Naive thymus-derived CD4-positive, alpha-beta T cell (primary cell): ENCODE data around the gene OR14I1. TPM values are rescaled to one million over a fixed set of nuclear protein-coding genes. Genes with fewer than 3 reads are reported as not detected.

ENCODE experiments used
- ATAC-seq: fragments of 150-1000 bp; cut with Tn5 transposase; 2 replicates; pipeline ENCODE4 v1.10.0; 2021; ENCODE audit warnings: mild to moderate bottlenecking, moderate library complexity
- CTCF ChIA-PET: fragments of 350-600 bp; sonication (Branson Sonifier 250); formaldehyde crosslinking; loops from one replicate; lab custom pipeline; 2021; ENCODE audit warnings: antibody characterized with exemption; lab: Charles Lee
- POLR2A ChIA-PET: fragments of 350-600 bp; sonication (Branson Sonifier 250); formaldehyde crosslinking; loops from one replicate; lab custom pipeline; 2021; ENCODE audit warnings: antibody characterized with exemption, inconsistent platforms; lab: Charles Lee
- DNase-seq, 9 donors: peaks; one replicate each; pipeline versions ENCODE4 v3.0.0 to v3.0.0-alpha.2; 2020 to 2022; ENCODE audit warnings: mixed read lengths in 1 of 9
- H3K27ac ChIP-seq: one replicate; pipeline ENCODE4 v1.7.0; 2013; ENCODE audit warnings: mild to moderate bottlenecking, low read depth, low read length, moderate library complexity
- H3K27me3 ChIP-seq, 2 donors: one replicate each; pipeline ENCODE4 v1.7.0; 2013; ENCODE audit warnings: low read length in 2 of 2, mild to moderate bottlenecking in 2 of 2, moderate library complexity in 2 of 2; ENCODE audit not compliant: control insufficient read depth in 2 of 2, insufficient read depth in 2 of 2
- H3K36me3 ChIP-seq, 3 experiments: 1 replicate in 2 of 3; 2 replicates in 1 of 3; pipeline ENCODE4 v1.7.0; 2013; ENCODE audit warnings: low read length in 3 of 3, mild to moderate bottlenecking in 3 of 3, moderate library complexity in 1 of 3; ENCODE audit not compliant: insufficient read depth in 3 of 3, control insufficient read depth in 2 of 3
- H3K4me1 ChIP-seq, 2 donors: one replicate each; pipeline ENCODE4 v1.7.0; 2013; ENCODE audit warnings: low read length in 2 of 2, mild to moderate bottlenecking in 2 of 2, moderate library complexity in 1 of 2; ENCODE audit not compliant: control insufficient read depth in 2 of 2, insufficient read depth in 2 of 2
- H3K4me3 ChIP-seq: 2 replicates; pipeline ENCODE4 v1.7.0; 2013; ENCODE audit warnings: mild to moderate bottlenecking, low read length
- H3K9me3 ChIP-seq, 3 experiments: 1 replicate in 2 of 3; 2 replicates in 1 of 3; pipeline ENCODE4 v1.7.0; 2013; ENCODE audit warnings: low read length in 3 of 3; ENCODE audit not compliant: control insufficient read depth in 2 of 3
- H3K27ac Mint-ChIP-seq, 9 donors: one replicate each; pipeline ENCODE4 v1.8.0; 2020 to 2022; ENCODE audit warnings: mixed read lengths in 9 of 9, mild to moderate bottlenecking in 8 of 9, moderate library complexity in 5 of 9, inconsistent platforms in 2 of 9
- H3K27me3 Mint-ChIP-seq, 5 donors: one replicate each; pipeline ENCODE4 v1.8.0; 2021 to 2022; ENCODE audit warnings: mixed read lengths in 5 of 5, mild to moderate bottlenecking in 1 of 5
- H3K36me3 Mint-ChIP-seq, 5 donors: one replicate each; pipeline ENCODE4 v1.8.0; 2020 to 2022; ENCODE audit warnings: mixed read lengths in 5 of 5, mild to moderate bottlenecking in 3 of 5, inconsistent platforms in 1 of 5
- H3K4me1 Mint-ChIP-seq, 7 donors: one replicate each; pipeline ENCODE4 v1.8.0; 2020 to 2022; ENCODE audit warnings: mixed read lengths in 7 of 7, mild to moderate bottlenecking in 3 of 7, inconsistent platforms in 1 of 7
- H3K4me3 Mint-ChIP-seq, 10 donors: one replicate each; pipeline ENCODE4 v1.8.0; 2020 to 2022; ENCODE audit warnings: mild to moderate bottlenecking in 10 of 10, mixed read lengths in 10 of 10, moderate library complexity in 6 of 10, inconsistent platforms in 2 of 10
- H3K9me3 Mint-ChIP-seq, 11 donors: one replicate each; pipeline ENCODE4 v1.8.0; 2020 to 2022; ENCODE audit warnings: mixed read lengths in 11 of 11, mild to moderate bottlenecking in 4 of 11, inconsistent platforms in 1 of 11, moderate library complexity in 1 of 11
- intact Hi-C, 2 donors: fragments of 100-400 bp; cut with micrococcal nuclease; formaldehyde crosslinking; loops; one replicate each; pipeline ENCODE4 v1.15.1; 2023
- polyA plus RNA-seq, 2 donors: library from polyadenylated mRNA; unstranded; fragments of 300-500 nt; fragmentation: Illumina TruSeq; gene quantifications; one replicate each; pipeline ENCODE4 v1.2.3, GENCODE V29; 2021
- total RNA-seq, 6 experiments: library from RNA in 5 of 6; stranded (reverse) in 5 of 6; gene quantifications; 1 replicate in 5 of 6; 2 replicates in 1 of 6; pipeline ENCODE4 v1.2.3 and lab custom pipeline; 2021 to 2026

OR14I1 gene
- total and polyA plus RNA-seq, 7 experiments from 2014 or later: not detected

DNA sequence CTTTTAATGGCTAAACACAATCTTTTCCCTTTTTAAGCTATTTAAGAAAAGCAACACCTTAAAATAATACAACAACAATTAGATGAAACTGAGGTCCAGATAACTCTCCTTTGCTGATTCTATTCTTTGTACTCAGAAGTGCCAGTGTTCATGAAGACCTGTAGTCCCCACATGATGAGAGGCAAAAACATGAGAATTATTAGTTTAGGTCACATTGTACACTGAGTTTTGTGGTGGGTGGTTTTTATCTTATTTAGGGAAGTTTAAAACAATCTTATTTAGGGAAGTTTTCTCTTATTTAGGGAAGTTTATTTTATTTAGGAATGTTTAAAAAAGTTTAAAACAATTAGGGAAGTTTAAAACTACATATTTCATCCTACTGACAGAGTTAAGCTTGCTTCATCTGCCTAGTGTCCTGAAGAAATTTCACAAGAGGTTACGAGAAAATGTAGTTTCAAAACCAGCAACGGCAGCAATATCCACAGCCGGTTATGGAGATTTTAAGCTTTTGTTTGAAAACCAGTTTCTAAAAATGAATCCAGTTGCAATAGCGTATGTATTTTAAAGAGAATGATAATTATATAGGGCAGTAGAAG, 7.8 kb upstream of the OR14I1 start:
- H3K27ac Mint-ChIP-seq: no peak overlapping the region
- Histone ChIP-seq H3K9me3 (peaks cover 0 to 6% (median 0%) of the 10 kb centered on the region in 3 experiments), H3K4me3 (no peak overlapping the region), H3K27ac (no peak overlapping the region), H3K27me3 (no peaks in the 10 kb centered on the region), H3K4me1 (no peaks in the 10 kb centered on the region), H3K36me3 (no peaks in the 10 kb centered on the region)
- H3K9me3 Mint-ChIP-seq: peaks cover 0 to 34% (median 14%) of the 10 kb centered on the region in 11 donors
- ATAC-seq (no peak), DNase-seq (no peak)
- H3K36me3 Mint-ChIP-seq: no peaks in the 10 kb centered on the region
- intact Hi-C loops: no loop called here
- CTCF ChIA-PET: no interaction called here
- no peak overlapping the region for H3K4me3 Mint-ChIP-seq
- H3K4me1 Mint-ChIP-seq: peaks cover 0 to 2% (median 0%) of the 10 kb centered on the region in 7 donors
- peaks cover 0 to 26% (median 15%) of the 10 kb centered on the region in 5 donors for H3K27me3 Mint-ChIP-seq
- POLR2A ChIA-PET: no interaction called here

DNA sequence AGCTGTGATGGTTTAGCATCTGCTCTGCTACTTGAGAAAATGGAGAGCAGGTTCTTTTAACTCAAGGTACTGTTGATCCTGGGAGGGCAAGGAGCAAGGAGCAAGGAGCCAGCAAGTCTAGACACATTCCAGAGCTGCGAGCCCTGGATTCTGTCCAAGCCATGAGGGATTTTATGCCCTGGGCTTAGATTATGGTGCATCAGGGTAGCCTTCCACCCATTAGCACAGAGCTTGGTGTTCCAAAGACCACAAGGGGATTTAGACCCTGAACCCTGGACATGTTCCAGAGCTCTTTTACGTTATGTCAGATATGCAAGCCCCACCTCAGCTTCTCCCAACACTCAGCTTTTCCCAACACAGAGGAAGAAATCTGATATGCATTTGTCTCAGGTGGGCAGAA, 2.0 kb upstream of the OR14I1 start:
- DNase-seq (no peak), ATAC-seq (no peak)
- Mint-ChIP-seq H3K36me3 (no peaks in the 10 kb centered on the region), H3K4me3 (no peak overlapping the region), H3K27ac (no peak overlapping the region), H3K27me3 (peaks cover 0 to 13% (median 7%) of the 10 kb centered on the region in 5 donors), H3K9me3 (no peaks in the 10 kb centered on the region), H3K4me1 (peaks cover 0 to 2% (median 0%) of the 10 kb centered on the region in 7 donors)
- ChIA-PET CTCF (no interaction called here), POLR2A (interaction anchor here (0.5 kb wide), 1 partner anchor 16 kb away, joined by 3 read pairs; no protein-coding TSS in a partner anchor)
- Histone ChIP-seq H3K27ac (no peak overlapping the region), H3K27me3 (no peaks in the 10 kb centered on the region), H3K4me3 (no peak overlapping the region), H3K36me3 (no peaks in the 10 kb centered on the region), H3K9me3 (no peaks in the 10 kb centered on the region), H3K4me1 (no peaks in the 10 kb centered on the region)
- intact Hi-C loops: no loop called here

DNA sequence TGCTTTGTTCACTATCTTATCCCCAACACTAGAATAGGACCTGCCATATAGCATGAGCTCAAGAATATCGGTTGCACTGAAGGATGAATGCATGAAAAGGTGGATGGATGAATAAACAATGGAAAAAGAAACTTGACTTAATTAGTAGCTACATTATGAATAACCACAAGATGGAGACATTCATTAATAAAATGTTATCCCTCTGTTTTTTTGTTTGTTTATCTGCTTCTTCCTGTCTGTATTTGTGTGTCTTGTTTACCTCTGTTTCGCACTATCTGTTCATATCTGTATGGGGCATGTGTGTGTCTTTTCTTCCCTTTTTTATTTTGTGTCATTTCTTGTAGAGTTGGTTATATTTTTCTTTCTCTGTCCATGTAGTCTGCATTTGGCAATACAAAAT, 1.1 kb upstream of the OR14I1 start:
- no peaks in the 10 kb centered on the region for H3K9me3 Mint-ChIP-seq
- no peaks in the 10 kb centered on the region for H3K9me3 ChIP-seq
- intact Hi-C loops: loop anchor here in 1 of 2 donors (1.0 kb wide), 1 partner anchor 104 kb away; no protein-coding TSS in a partner anchor

DNA sequence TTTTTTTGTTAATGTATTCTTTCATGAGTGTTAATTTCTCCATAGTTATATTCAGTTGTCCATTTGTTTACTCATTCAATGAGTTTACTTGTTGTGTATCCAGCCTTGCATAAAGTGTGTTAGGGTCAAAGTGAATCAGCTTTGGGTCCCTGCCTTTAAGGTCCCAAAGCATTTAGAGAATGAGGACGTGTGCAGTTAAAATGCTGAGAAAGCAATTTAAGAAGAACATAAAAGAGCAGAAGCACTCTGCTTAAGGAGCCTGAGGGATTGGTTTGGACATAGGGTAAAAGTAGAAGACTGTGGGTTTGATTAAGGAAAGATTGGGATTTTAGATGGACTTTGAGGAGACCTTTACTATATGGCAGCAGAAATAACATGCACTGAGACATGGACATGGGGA, 3.5 kb downstream of the OR14I1 start:
- DNase-seq (no peak), ATAC-seq (no peak)
- no peak overlapping the region for H3K4me3 Mint-ChIP-seq
- H3K36me3 Mint-ChIP-seq: no peaks in the 10 kb centered on the region
- POLR2A ChIA-PET: no interaction called here
- H3K27ac Mint-ChIP-seq: peak overlapping the region in 1 of 9 donors; percentile 16
- no peak overlapping the region for H3K27ac ChIP-seq
- H3K4me3 ChIP-seq: no peak overlapping the region
- peaks cover 0 to 15% (median 9%) of the 10 kb centered on the region in 5 donors for H3K27me3 Mint-ChIP-seq
- no peaks in the 10 kb centered on the region for H3K36me3 ChIP-seq
- H3K9me3 ChIP-seq: no peaks in the 10 kb centered on the region
- H3K9me3 Mint-ChIP-seq: no peaks in the 10 kb centered on the region
- intact Hi-C loops: no loop called here
- no peaks in the 10 kb centered on the region for H3K4me1 ChIP-seq
- no peaks in the 10 kb centered on the region for H3K27me3 ChIP-seq
- H3K4me1 Mint-ChIP-seq: no peaks in the 10 kb centered on the region
- CTCF ChIA-PET: no interaction called here

More for the DNA sequence above, 1.1 kb upstream of the OR14I1 start:
- no peak for DNase-seq
- Mint-ChIP-seq H3K27me3 (peaks cover 0 to 12% (median 5%) of the 10 kb centered on the region in 5 donors), H3K4me3 (no peak overlapping the region), H3K4me1 (peaks cover 0 to 2% (median 0%) of the 10 kb centered on the region in 7 donors), H3K27ac (no peak overlapping the region), H3K36me3 (no peaks in the 10 kb centered on the region)
- POLR2A ChIA-PET: no interaction called here
- no peaks in the 10 kb centered on the region for H3K4me1 ChIP-seq
- H3K36me3 ChIP-seq: no peaks in the 10 kb centered on the region
- H3K27me3 ChIP-seq: no peaks in the 10 kb centered on the region
- ATAC-seq: no peak
- no peak overlapping the region for H3K4me3 ChIP-seq
- CTCF ChIA-PET: no interaction called here
- no peak overlapping the region for H3K27ac ChIP-seq

DNA sequence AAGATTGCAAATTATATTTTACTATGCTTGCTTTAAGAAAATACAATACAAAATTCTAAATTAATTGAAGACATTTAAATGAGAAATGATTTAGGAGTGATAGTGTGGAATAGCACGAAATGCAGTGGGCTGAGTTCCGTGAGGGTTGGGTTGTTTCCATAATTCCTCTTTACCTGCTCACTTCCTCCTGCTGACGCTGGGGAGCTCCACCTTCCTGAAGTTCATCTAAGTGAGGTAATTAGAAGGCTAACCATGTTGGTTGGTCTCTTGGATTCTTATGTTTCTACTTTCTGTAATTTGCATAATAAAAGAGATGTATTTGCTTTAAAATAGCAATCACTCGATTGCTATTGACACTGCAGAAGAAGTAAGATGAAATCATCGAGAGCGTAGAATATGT, 4.7 kb downstream of the OR14I1 start:
- Mint-ChIP-seq H3K4me1 (no peaks in the 10 kb centered on the region), H3K27me3 (peaks cover 0 to 20% (median 9%) of the 10 kb centered on the region in 5 donors)
- no peak for DNase-seq

DNA sequence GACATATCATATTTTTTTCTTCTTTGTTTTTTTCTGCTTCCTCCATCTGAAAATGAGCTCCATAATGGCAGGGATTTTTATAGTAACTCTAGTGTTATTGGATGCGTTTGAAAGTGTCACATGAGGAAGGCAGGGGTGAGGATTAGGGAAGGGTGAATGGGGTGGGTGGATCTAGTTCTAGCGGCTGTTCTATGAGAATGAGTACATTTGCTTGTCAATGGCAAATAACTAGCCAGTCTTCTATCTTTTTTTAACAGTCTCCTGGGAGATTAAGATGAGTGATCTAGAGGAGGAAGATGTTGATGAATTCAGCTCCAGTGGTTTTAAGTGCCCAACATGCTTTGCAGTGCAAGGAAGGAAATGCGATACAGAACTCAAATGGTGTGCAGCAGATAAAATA, 5.8 kb downstream of the OR14I1 start:
- DNase-seq (no peak), ATAC-seq (no peak)
- Histone ChIP-seq H3K9me3 (no peaks in the 10 kb centered on the region), H3K27me3 (no peaks in the 10 kb centered on the region), H3K36me3 (no peaks in the 10 kb centered on the region), H3K27ac (no peak overlapping the region), H3K4me1 (no peaks in the 10 kb centered on the region), H3K4me3 (no peak overlapping the region)
- Mint-ChIP-seq H3K27me3 (peaks cover 0 to 25% (median 9%) of the 10 kb centered on the region in 5 donors), H3K4me1 (peaks cover 0 to 2% (median 0%) of the 10 kb centered on the region in 7 donors), H3K9me3 (peaks cover 0 to 5% (median 2%) of the 10 kb centered on the region in 11 donors), H3K27ac (no peak overlapping the region), H3K4me3 (no peak overlapping the region), H3K36me3 (no peaks in the 10 kb centered on the region)
- CTCF ChIA-PET: interaction anchor here (0.7 to 0.9 kb wide), 2 partner anchors 49 to 110 kb away, joined by 3 read pairs; no protein-coding TSS in a partner anchor
- intact Hi-C loops: loop anchor here in 1 of 2 donors (1.0 kb wide), 1 partner anchor 228 kb away; no protein-coding TSS in a partner anchor
- POLR2A ChIA-PET: no interaction called here

More for the DNA sequence above, 4.7 kb downstream of the OR14I1 start:
- ChIA-PET CTCF (no interaction called here), POLR2A (no interaction called here)
- H3K4me3 ChIP-seq: no peak overlapping the region
- intact Hi-C loops: no loop called here
- no peak overlapping the region for H3K4me3 Mint-ChIP-seq
- H3K27me3 ChIP-seq: no peaks in the 10 kb centered on the region
- no peak for ATAC-seq
- no peak overlapping the region for H3K27ac ChIP-seq
- no peaks in the 10 kb centered on the region for H3K9me3 ChIP-seq
- H3K36me3 ChIP-seq: no peaks in the 10 kb centered on the region
- peaks cover 0 to 2% (median 0%) of the 10 kb centered on the region in 11 donors for H3K9me3 Mint-ChIP-seq
- H3K27ac Mint-ChIP-seq: no peak overlapping the region
- H3K36me3 Mint-ChIP-seq: no peaks in the 10 kb centered on the region
- no peaks in the 10 kb centered on the region for H3K4me1 ChIP-seq

DNA sequence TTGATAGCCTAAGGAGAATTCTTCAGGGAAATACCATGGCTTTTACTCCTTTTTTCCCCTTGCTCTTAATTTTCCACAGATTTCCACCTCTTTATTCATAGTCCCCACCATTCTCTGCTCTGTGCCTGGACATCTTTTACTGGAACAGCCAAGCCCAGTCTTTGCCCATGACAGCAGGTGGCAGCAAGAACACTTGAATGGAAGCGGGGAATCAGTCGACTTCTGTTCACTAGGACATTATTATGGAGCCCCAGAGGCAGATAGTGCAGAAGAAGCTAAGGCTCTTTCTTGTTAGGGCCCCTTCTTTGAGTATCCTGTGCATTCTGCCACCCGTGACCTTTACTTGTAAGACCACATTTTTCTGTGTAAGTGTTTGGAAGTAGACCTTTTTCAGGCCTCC, 6.3 kb downstream of the OR14I1 start:
- CTCF ChIA-PET: no interaction called here

More for the DNA sequence above, 6.3 kb downstream of the OR14I1 start:
- intact Hi-C loops: loop anchor here in 1 of 2 donors (1.0 kb wide), 1 partner anchor 228 kb away; no protein-coding TSS in a partner anchor
- ATAC-seq (no peak), DNase-seq (peak in 3 of 9 donors; percentile 1 to 12 (median 11))
- no peak overlapping the region for H3K27ac Mint-ChIP-seq
- H3K36me3 Mint-ChIP-seq: no peaks in the 10 kb centered on the region
- Histone ChIP-seq H3K4me3 (no peak overlapping the region), H3K27me3 (no peaks in the 10 kb centered on the region), H3K9me3 (no peaks in the 10 kb centered on the region), H3K36me3 (no peaks in the 10 kb centered on the region), H3K4me1 (no peaks in the 10 kb centered on the region), H3K27ac (no peak overlapping the region)
- no peak overlapping the region for H3K4me3 Mint-ChIP-seq
- H3K4me1 Mint-ChIP-seq: peaks cover 0 to 2% (median 0%) of the 10 kb centered on the region in 7 donors
- H3K9me3 Mint-ChIP-seq: peaks cover 0 to 5% (median 2%) of the 10 kb centered on the region in 11 donors
- POLR2A ChIA-PET: no interaction called here
- H3K27me3 Mint-ChIP-seq: peaks cover 0 to 26% (median 9%) of the 10 kb centered on the region in 5 donors
